Stimulated activated CD8-positive, alpha-beta memory T cell treated with anti-CD3 and anti-CD28 coated beads, Interleukin-7, amount 100 ng/mL, for 1 hour (primary cell): ENCODE results near the gene CILP2.

Experiments
- DNase-seq, 2 donors: peaks; one replicate each; pipeline ENCODE4 v3.0.0-alpha.2; 2020; ENCODE audit warnings: low read depth in 2 of 2

The CILP2 gene

GRCh38 chr19:19504754-19505668, 33.1 kb upstream of the CILP2 start:
- no peak for DNase-seq

GRCh38 chr19:19505669-19506326, 32.3 kb upstream of the CILP2 start:
- no peak for DNase-seq

GRCh38 chr19:19506592-19506991, 31.5 kb upstream of the CILP2 start:
- no peak for DNase-seq

GRCh38 chr19:19507354-19507753, 30.7 kb upstream of the CILP2 start:
- DNase-seq: no peak

- DNase-seq: no peak
Observed at GRCh38 chr19:19508217-19508616, 29.8 kb upstream of the CILP2 start.

GRCh38 chr19:19510432-19510831, 27.6 kb upstream of the CILP2 start:
- DNase-seq: no peak

GRCh38 chr19:19513682-19514081, 24.4 kb upstream of the CILP2 start:
- no peak for DNase-seq

- no peak for DNase-seq
Observed at GRCh38 chr19:19514215-19514657, 23.8 kb upstream of the CILP2 start.

GRCh38 chr19:19514881-19515641, 23.0 kb upstream of the CILP2 start, which contains the start of gene TSSK6:
Gene TSSK6 (minus strand): TSS chr19:19515548. CDS start chr19:19515427, 121 bp downstream.
- DNase-seq: no peak

GRCh38 chr19:19515642-19516519, 22.2 kb upstream of the CILP2 start, which contains the start of gene NDUFA13:
Gene NDUFA13 (plus strand): TSS chr19:19516225. CDS start chr19:19516239, 14 bp downstream.
- peak; percentile 95 for DNase-seq

GRCh38 chr19:19517235-19517619, 20.8 kb upstream of the CILP2 start:
- no peak for DNase-seq

GRCh38 chr19:19520989-19521388, 17.1 kb upstream of the CILP2 start:
- DNase-seq: no peak

- no peak for DNase-seq
Observed at GRCh38 chr19:19523177-19523576, 14.9 kb upstream of the CILP2 start.

- DNase-seq: no peak
Observed at GRCh38 chr19:19524053-19524452, 14.0 kb upstream of the CILP2 start.

- no peak for DNase-seq
Observed at GRCh38 chr19:19525611-19526380, 12.3 kb upstream of the CILP2 start.

- no peak for DNase-seq
Observed at GRCh38 chr19:19526581-19527370, 11.3 kb upstream of the CILP2 start.

GRCh38 chr19:19527371-19527656, 10.8 kb upstream of the CILP2 start:
- no peak for DNase-seq

- no peak for DNase-seq
Observed at GRCh38 chr19:19527674-19528625, 10.1 kb upstream of the CILP2 start.
